ENCODE data around the gene TUBB6.

- TF ChIP-seq ZNF223 (tag by site-specific recombination; IDR thresholded peaks at IDR 0.05) (no peak), CTCF (tag by site-specific recombination; IDR thresholded peaks at IDR 0.05) (no peak), ZNF121 (tag by site-specific recombination; IDR thresholded peaks at IDR 0.05) (no peak), ZNF747 (tag by site-specific recombination; IDR thresholded peaks at IDR 0.05) (no peak), REST (tag by site-specific recombination; IDR thresholded peaks at IDR 0.05) (no peak), MYNN (tag by site-specific recombination; IDR thresholded peaks at IDR 0.05; ENCODE audit: borderline replicate concordance) (no peak)
Measured at GRCh38 chr18:12299862-12300261, 8.2 kb upstream of the TUBB6 start.
